Suprapubic skin (tissue), 4 donors: ENCODE data around the gene G6PD. TPM values are rescaled to one million over a fixed set of nuclear protein-coding genes. Genes with fewer than 3 reads are reported as not detected.
"Not testable (repeated sequence)": the region's sequence is repeated elsewhere in the genome, so short reads cannot be mapped to it uniquely, and the experiment has no call there.

Experiments used
- DNase-seq, 2 donors: peaks; one replicate each; pipeline ENCODE4 v3.0.0-alpha.2; 2019; ENCODE audit warnings: low spot score in 2 of 2
- H3K27ac ChIP-seq: fragments of 200-600 bp; sonication (generic); one replicate; pipeline ENCODE4 v1.5.1; 2019
- H3K27me3 ChIP-seq: fragments of 200-600 bp; sonication (generic); one replicate; pipeline ENCODE4 v1.5.1; 2019
- H3K36me3 ChIP-seq: fragments of 200-600 bp; sonication (generic); one replicate; pipeline ENCODE4 v1.5.1; 2019
- H3K4me1 ChIP-seq: fragments of 200-600 bp; sonication (generic); one replicate; pipeline ENCODE4 v1.5.1; 2019
- H3K4me3 ChIP-seq: fragments of 200-600 bp; sonication (generic); one replicate; pipeline ENCODE4 v1.5.1; 2019; ENCODE audit warnings: mild to moderate bottlenecking
- H3K9me3 ChIP-seq: fragments of 200-600 bp; sonication (generic); one replicate; pipeline ENCODE4 v1.5.1; 2019
- CTCF ChIP-seq, 2 donors: fragments of 200-600 bp in 1 of 2; fragments of 450-650 bp in 1 of 2; sonication (generic) in 1 of 2; IDR thresholded peaks; one replicate each; pipeline ENCODE4 v1.5.1; 2016 to 2019; ENCODE audit warnings: antibody characterized with exemption in 2 of 2, mild to moderate bottlenecking in 1 of 2, moderate library complexity in 1 of 2
- EP300 ChIP-seq: sonication (generic); formaldehyde crosslinking; IDR thresholded peaks from one replicate; pipeline ENCODE4 v1.6.1; 2017; ENCODE audit warnings: antibody characterized with exemption
- POLR2A ChIP-seq, 2 donors: fragments of 450-650 bp; IDR thresholded peaks; one replicate each; pipeline ENCODE4 v1.6.1; 2017; ENCODE audit warnings: antibody characterized with exemption in 2 of 2, mild to moderate bottlenecking in 2 of 2, moderate library complexity in 2 of 2
- POLR2AphosphoS5 ChIP-seq, 3 donors: sonication (generic); formaldehyde crosslinking; IDR thresholded peaks; one replicate each; pipeline ENCODE4 v1.6.1; 2017; ENCODE audit warnings: antibody characterized with exemption in 3 of 3
- WGBS: methylation state at CpG from one replicate; pipeline ENCODE4 v1.1.5; 2018; 5-methylcytosine and 5-hydroxymethylcytosine counted together
- total RNA-seq, 4 donors: library from RNA; depleted of rRNA; stranded (reverse); fragments of >200 nt; gene quantifications; one replicate each; pipeline ENCODE4 v1.1.0, GENCODE V29; 2016

The G6PD gene
- total RNA-seq, 4 donors from 2014 or later = 22.6 to 60.4 (median 42.0) TPM

GRCh38 chrX:154541896-154542722 is 4.5 kb downstream of the G6PD start:
- no peaks in the 10 kb centered on the region for H3K27me3 ChIP-seq
- peak overlapping the region; percentile 77 for H3K27ac ChIP-seq
- WGBS = 53% methylated on average over 10 of the region's 12 CpGs
- no peaks in the 10 kb centered on the region for H3K36me3 ChIP-seq
- no peaks in the 10 kb centered on the region for H3K9me3 ChIP-seq
- DNase-seq = peak in 1 of 2 donors; percentile 88
- H3K4me1 ChIP-seq = peaks cover 39% of the 10 kb centered on the region
- H3K4me3 ChIP-seq = no peak overlapping the region
- no peak for TF ChIP-seq POLR2A (IDR thresholded peaks at IDR 0.05)

GRCh38 chrX:154541589-154541895 is 5.1 kb downstream of the G6PD start:
- H3K4me3 ChIP-seq = no peak overlapping the region
- TF ChIP-seq CTCF (IDR thresholded peaks at IDR 0.05) = no peak
- no peak for TF ChIP-seq POLR2A (IDR thresholded peaks at IDR 0.05)
- no peak for TF ChIP-seq EP300
- no peak for TF ChIP-seq POLR2AphosphoS5 (IDR thresholded peaks at IDR 0.05)
- H3K4me1 ChIP-seq = peaks cover 39% of the 10 kb centered on the region
- H3K36me3 ChIP-seq = no peaks in the 10 kb centered on the region
- H3K9me3 ChIP-seq = no peaks in the 10 kb centered on the region
- H3K27me3 ChIP-seq = no peaks in the 10 kb centered on the region
- peak overlapping the region; percentile 77 for H3K27ac ChIP-seq
- DNase-seq = no peak
- 42% methylated on average over 3 of the region's 5 CpGs for WGBS

- H3K27me3 ChIP-seq = no peaks in the 10 kb centered on the region
- DNase-seq = peak in 1 of 2 donors; percentile 69
- TF ChIP-seq CTCF (IDR thresholded peaks at IDR 0.05) = no peak
- no peak for TF ChIP-seq POLR2A (IDR thresholded peaks at IDR 0.05)
- no peak for TF ChIP-seq EP300
- TF ChIP-seq POLR2AphosphoS5 (IDR thresholded peaks at IDR 0.05) = no peak
- H3K4me3 ChIP-seq = no peak overlapping the region
- H3K36me3 ChIP-seq = no peaks in the 10 kb centered on the region
- H3K4me1 ChIP-seq = peaks cover 35% of the 10 kb centered on the region
- H3K9me3 ChIP-seq = no peaks in the 10 kb centered on the region
- H3K27ac ChIP-seq = peak overlapping the region; percentile 77
- WGBS = 74% methylated on average over 18 of the region's 19 CpGs
Measured at GRCh38 chrX:154540897-154541535, 5.6 kb downstream of the G6PD start.

GRCh38 chrX:154540365-154540764 is 6.3 kb downstream of the G6PD start:
- H3K9me3 ChIP-seq, H3K36me3 ChIP-seq, H3K27ac ChIP-seq, H3K4me3 ChIP-seq, DNase-seq, H3K27me3 ChIP-seq: not testable (repeated sequence)
- 84% methylated on average over 6 of the region's 7 CpGs for WGBS
- peaks cover 30% of the 10 kb centered on the region for H3K4me1 ChIP-seq

- Histone ChIP-seq H3K9me3 (no peaks in the 10 kb centered on the region), H3K27ac (no peak overlapping the region), H3K4me3 (no peak overlapping the region), H3K4me1 (peaks cover 37% of the 10 kb centered on the region), H3K27me3 (no peaks in the 10 kb centered on the region), H3K36me3 (no peaks in the 10 kb centered on the region)
- TF ChIP-seq CTCF (IDR thresholded peaks at IDR 0.05) = no peak
- TF ChIP-seq POLR2A (IDR thresholded peaks at IDR 0.05) = no peak
- no peak for TF ChIP-seq POLR2AphosphoS5 (IDR thresholded peaks at IDR 0.05)
- no peak for TF ChIP-seq EP300
- no peak for DNase-seq
- WGBS = 83% methylated on average over 8 of the region's 8 CpGs
Measured at GRCh38 chrX:154539077-154539476, 7.6 kb downstream of the G6PD start.

- WGBS = 71% methylated on average over 7 of the region's 9 CpGs
- H3K27me3 ChIP-seq = no peaks in the 10 kb centered on the region
- H3K4me1 ChIP-seq = peaks cover 11% of the 10 kb centered on the region
- H3K27ac ChIP-seq = no peak overlapping the region
- H3K4me3 ChIP-seq = no peak overlapping the region
- DNase-seq = no peak
- H3K9me3 ChIP-seq = no peaks in the 10 kb centered on the region
- TF ChIP-seq EP300 = no peak
- TF ChIP-seq POLR2AphosphoS5 (IDR thresholded peaks at IDR 0.05) = no peak
- no peak for TF ChIP-seq POLR2A (IDR thresholded peaks at IDR 0.05)
- TF ChIP-seq CTCF (IDR thresholded peaks at IDR 0.05) = no peak
- peaks cover 14% of the 10 kb centered on the region for H3K36me3 ChIP-seq
Measured at GRCh38 chrX:154535892-154536291, 10.8 kb downstream of the G6PD start.
